Neuronal stem cell (in vitro differentiated cells): ENCODE data around the gene DEUP1.
"Not testable (repeated sequence)": the region's sequence is repeated elsewhere in the genome, so short reads cannot be mapped to it uniquely, and the experiment has no call there.

Source experiments
- DNase-seq: peaks from one replicate; pipeline ENCODE4 v3.0.0-alpha.2; 2013; ENCODE audit warnings: low spot score
- H2AFZ ChIP-seq: one replicate; pipeline ENCODE4 v1.6.1; 2013; ENCODE audit warnings: mild to moderate bottlenecking, low read length, inconsistent platforms
- H2AK5ac ChIP-seq: 2 replicates; pipeline ENCODE4 v1.6.1; 2013; ENCODE audit warnings: low read depth, mild to moderate bottlenecking, inconsistent platforms, low read length, moderate library complexity, mixed read lengths
- H2BK120ac ChIP-seq: 2 replicates; pipeline ENCODE4 v1.6.1; 2013; ENCODE audit warnings: low read depth, mild to moderate bottlenecking, inconsistent platforms, low read length, moderate library complexity, mixed read lengths
- H2BK12ac ChIP-seq: one replicate; pipeline ENCODE4 v1.6.1; 2013; ENCODE audit warnings: low read length, inconsistent platforms
- H2BK15ac ChIP-seq: 2 replicates; pipeline ENCODE4 v1.6.1; 2013; ENCODE audit warnings: mild to moderate bottlenecking, low read length, inconsistent platforms, mixed read lengths
- H2BK5ac ChIP-seq: one replicate; pipeline ENCODE4 v1.6.1; 2013; ENCODE audit warnings: inconsistent platforms, mild to moderate bottlenecking, low read length, moderate library complexity
- H3K14ac ChIP-seq: one replicate; pipeline ENCODE4 v1.6.1; 2013; ENCODE audit warnings: low read length, inconsistent platforms
- H3K18ac ChIP-seq: 2 replicates; pipeline ENCODE4 v1.6.1; 2013; ENCODE audit warnings: low read length, inconsistent platforms
- H3K23ac ChIP-seq: 2 replicates; pipeline ENCODE4 v1.6.1; 2013; ENCODE audit warnings: low read depth, mild to moderate bottlenecking, mixed read lengths, low read length, inconsistent platforms; ENCODE audit not compliant: poor library complexity
- H3K27ac ChIP-seq: replicated peaks from 3 replicates; pipeline ENCODE4 v1.5.1; 2013; ENCODE audit warnings: low read length, inconsistent platforms
- H3K27me3 ChIP-seq, 3 experiments: 2 replicates each; pipeline ENCODE4 v1.6.1; 2013; ENCODE audit warnings: low read length in 3 of 3, mild to moderate bottlenecking in 2 of 3, inconsistent platforms in 1 of 3, low read depth in 1 of 3, mixed read lengths in 1 of 3, moderate library complexity in 1 of 3; ENCODE audit not compliant: control insufficient read depth in 3 of 3, insufficient read depth in 3 of 3
- H3K36me3 ChIP-seq, 2 donors: replicated peaks in 1 of 2; 2 replicates each; pipeline ENCODE4 v1.6.1; 2013; ENCODE audit warnings: low read length in 2 of 2; ENCODE audit not compliant: control insufficient read depth in 2 of 2, insufficient read depth in 2 of 2
- H3K4ac ChIP-seq: 2 replicates; pipeline ENCODE4 v1.6.1; 2013; ENCODE audit warnings: inconsistent platforms, mild to moderate bottlenecking, low read length, moderate library complexity
- H3K4me1 ChIP-seq, 2 donors: 1 replicate in 1 of 2; 2 replicates in 1 of 2; pipeline ENCODE4 v1.6.1; 2013; ENCODE audit warnings: low read length in 2 of 2, low read depth in 1 of 2; ENCODE audit not compliant: control insufficient read depth in 2 of 2, insufficient read depth in 1 of 2
- H3K4me2 ChIP-seq: one replicate; pipeline ENCODE4 v1.6.1; 2013; ENCODE audit warnings: mild to moderate bottlenecking, low read length, inconsistent platforms; ENCODE audit not compliant: insufficient read depth, poor library complexity, severe bottlenecking
- H3K4me3 ChIP-seq, 2 donors: 2 replicates each; pipeline ENCODE4 v1.5.1; 2013; ENCODE audit warnings: low read length in 2 of 2, mild to moderate bottlenecking in 2 of 2, inconsistent platforms in 1 of 2, moderate library complexity in 1 of 2
- H3K79me1 ChIP-seq: one replicate; pipeline ENCODE4 v1.6.1; 2013; ENCODE audit warnings: low read depth, mild to moderate bottlenecking, inconsistent platforms, low read length, moderate library complexity
- H3K9ac ChIP-seq: one replicate; pipeline ENCODE4 v1.6.1; 2013; ENCODE audit warnings: mild to moderate bottlenecking, low read depth, low read length, inconsistent platforms; ENCODE audit not compliant: poor library complexity
- H3K9me3 ChIP-seq, 2 donors: replicated peaks in 1 of 2; 2 replicates each; pipeline versions ENCODE3 to v1.6.1; 2013; ENCODE audit warnings: low read length in 2 of 2, mild to moderate bottlenecking in 2 of 2, inconsistent platforms in 1 of 2, low read depth in 1 of 2, mixed read lengths in 1 of 2, moderate library complexity in 1 of 2; ENCODE audit not compliant: control insufficient read depth in 2 of 2, insufficient read depth in 1 of 2
- H4K8ac ChIP-seq: one replicate; pipeline ENCODE4 v1.6.1; 2013; ENCODE audit warnings: low read depth, mild to moderate bottlenecking, inconsistent platforms, low read length, moderate library complexity
- H4K91ac ChIP-seq: one replicate; pipeline ENCODE4 v1.6.1; 2013; ENCODE audit warnings: low read length, low read depth, mild to moderate bottlenecking, inconsistent platforms; ENCODE audit not compliant: poor library complexity
- WGBS, 2 donors: extraction: QIAGEN DNeasy Blood & Tissue Kit; methylation state at CpG; one replicate each; pipeline ENCODE4 v1.1.7; 2013; ENCODE audit warnings: missing lambda C conversion rate in 2 of 2, mixed read lengths in 1 of 2; ENCODE audit not compliant: insufficient read length in 2 of 2, insufficient replicate concordance in 1 of 2; ENCODE audit errors: extremely low coverage in 2 of 2; 5-methylcytosine and 5-hydroxymethylcytosine counted together

Gene DEUP1

DNA sequence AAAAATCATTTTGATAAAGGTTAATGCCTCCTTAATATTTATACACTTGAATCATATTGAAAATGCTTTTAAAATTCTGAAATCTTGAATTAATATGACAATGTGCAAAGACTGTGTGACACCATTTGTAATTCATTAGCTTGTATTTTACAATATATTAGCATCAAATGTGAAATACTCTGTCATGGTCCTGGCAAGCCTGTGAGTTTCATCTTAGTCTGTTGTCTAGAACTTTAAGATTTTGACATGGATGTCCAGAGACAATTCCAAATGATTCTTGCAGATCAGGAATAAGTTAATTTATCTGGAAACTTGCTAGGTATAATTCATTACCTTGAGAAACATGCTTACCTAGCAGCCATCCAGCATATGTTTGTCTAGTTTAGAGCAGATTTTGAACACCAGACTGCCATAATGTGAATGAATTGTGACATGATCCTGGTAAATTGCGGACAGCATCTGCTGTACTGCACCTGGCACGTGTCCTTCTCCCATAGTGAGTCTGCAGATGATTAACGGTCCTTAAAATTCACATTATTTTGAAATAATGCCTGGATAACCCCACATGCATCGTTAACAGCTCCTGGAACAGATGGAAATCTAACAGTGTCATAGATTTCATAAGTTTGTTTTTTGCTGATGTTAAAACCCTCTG lies 34.5 kb upstream of the DEUP1 start:
- Histone ChIP-seq H3K18ac (no peak overlapping the region), H4K91ac (no peak overlapping the region), H4K8ac (no peak overlapping the region), H3K27me3 (no peaks in the 10 kb centered on the region), H3K27ac (no peak overlapping the region), H2BK120ac (no peak overlapping the region), H3K79me1 (no peaks in the 10 kb centered on the region), H3K14ac (no peak overlapping the region), H3K23ac (no peak overlapping the region), H3K4me3 (no peak overlapping the region), H3K36me3 (no peaks in the 10 kb centered on the region), H3K4me1 (peaks cover 6 to 8% of the 10 kb centered on the region in 2 donors), H2AFZ (no peak overlapping the region), H3K9me3 (no peaks in the 10 kb centered on the region), H2BK12ac (no peak overlapping the region), H3K9ac (no peak overlapping the region), H2AK5ac (no peak overlapping the region), H3K4me2 (no peak overlapping the region), H3K4ac (no peak overlapping the region), H2BK5ac (no peak overlapping the region), H2BK15ac (no peak overlapping the region)
- no peak for DNase-seq
- WGBS, 2 donors = no CpG with 5 or more reads among the region's 4 CpGs

DNA sequence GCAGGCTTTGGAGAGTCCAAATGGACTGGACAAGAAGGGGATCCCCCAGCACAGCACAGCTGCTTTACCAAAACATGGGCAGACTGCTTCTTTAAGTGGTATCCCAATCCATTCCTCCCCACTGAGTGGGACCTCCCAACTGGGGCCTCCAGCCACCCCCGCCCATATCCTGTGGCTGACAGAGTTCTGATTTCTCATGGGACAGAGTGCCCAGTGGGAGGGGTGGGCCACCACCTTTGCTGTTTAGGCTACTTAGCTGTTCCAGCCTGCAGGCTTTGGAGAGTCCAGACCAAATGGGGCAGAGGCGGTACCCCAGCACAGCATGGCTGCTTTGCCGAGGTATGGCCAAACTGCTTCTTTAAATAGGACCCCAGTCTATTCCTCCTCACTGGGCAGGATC lies 26.9 kb upstream of the DEUP1 start:
- Histone ChIP-seq H2BK5ac (no peak overlapping the region), H2AK5ac (no peak overlapping the region), H2BK15ac (no peak overlapping the region), H3K9ac (no peak overlapping the region), H3K4me1 (no peaks in the 10 kb centered on the region), H4K8ac (no peak overlapping the region), H3K23ac (no peak overlapping the region), H3K4ac (no peak overlapping the region), H3K18ac (peak overlapping the region; percentile 27), H2BK12ac (peak overlapping the region; percentile 41), H3K27me3 (no peaks in the 10 kb centered on the region), H2AFZ (no peak overlapping the region), H3K4me3 (no peak overlapping the region), H4K91ac (no peak overlapping the region), H2BK120ac (no peak overlapping the region), H3K79me1 (no peaks in the 10 kb centered on the region), H3K14ac (no peak overlapping the region), H3K9me3 (peaks cover 0 to 5% of the 10 kb centered on the region in 2 donors), H3K27ac (no peak overlapping the region), H3K4me2 (no peak overlapping the region), H3K36me3 (no peaks in the 10 kb centered on the region)
- WGBS, 2 donors = no CpG with 5 or more reads among the region's 3 CpGs
- DNase-seq = no peak

DNA sequence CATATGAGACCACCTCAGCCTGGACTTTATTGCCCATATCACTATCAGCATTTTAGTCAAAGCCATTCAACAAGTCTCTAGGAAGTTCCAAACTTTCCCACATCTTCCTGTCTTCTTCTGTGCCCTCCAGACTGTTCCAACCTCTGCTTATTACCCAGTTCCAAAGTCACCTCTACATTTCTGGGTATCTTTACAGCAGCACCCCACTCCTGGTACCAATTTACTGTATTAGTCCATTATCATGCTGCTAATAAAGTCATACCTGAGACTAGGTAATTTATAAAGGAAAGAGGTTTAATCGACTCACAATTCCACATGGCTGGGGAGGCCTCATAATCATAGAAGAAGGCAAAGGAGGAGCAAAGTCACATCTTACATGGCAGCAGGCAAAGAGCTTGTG lies 16.1 kb upstream of the DEUP1 start:
- not testable (repeated sequence) for H2AK5ac ChIP-seq, H3K14ac ChIP-seq, H3K4ac ChIP-seq, H4K8ac ChIP-seq, DNase-seq, H3K23ac ChIP-seq, H2BK120ac ChIP-seq, H3K4me1 ChIP-seq, H3K4me2 ChIP-seq, H3K9me3 ChIP-seq, H2BK15ac ChIP-seq, H4K91ac ChIP-seq, H3K9ac ChIP-seq, H3K27ac ChIP-seq, H3K79me1 ChIP-seq, H2AFZ ChIP-seq, H3K18ac ChIP-seq, H2BK5ac ChIP-seq, H3K4me3 ChIP-seq, H2BK12ac ChIP-seq, H3K36me3 ChIP-seq, H3K27me3 ChIP-seq
- no CpG with 5 or more reads among the region's 1 CpG for WGBS, 2 donors

DNA sequence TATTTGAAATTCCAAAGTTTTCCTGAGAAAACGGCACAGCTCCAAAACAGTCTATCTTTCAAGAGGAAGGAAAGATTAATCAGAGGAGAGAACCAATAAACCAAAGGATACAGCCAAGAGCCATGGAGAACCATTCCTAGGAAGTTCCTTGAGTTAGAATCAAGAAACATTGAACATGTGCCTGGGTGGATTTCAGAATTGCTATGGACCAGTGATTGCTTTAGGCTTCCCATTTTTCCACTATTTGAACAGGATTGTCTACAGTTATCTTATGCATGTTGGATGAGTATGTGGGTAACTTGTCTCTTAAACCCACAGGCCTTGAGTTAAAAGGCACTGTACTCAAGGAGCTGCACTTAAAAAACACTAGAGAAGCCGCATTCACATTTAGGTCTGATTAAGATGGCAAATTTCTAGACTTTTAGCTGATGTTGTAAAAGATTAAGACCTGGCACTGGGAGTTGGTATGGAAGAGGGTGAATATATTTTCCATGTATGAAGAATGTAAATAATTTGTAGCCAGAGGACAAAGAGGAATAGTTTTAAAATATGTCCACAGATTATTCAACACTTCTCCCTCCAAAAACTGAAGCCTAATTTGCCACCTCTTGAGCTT lies 11.2 kb upstream of the DEUP1 start:
- Histone ChIP-seq H3K27me3 (no peaks in the 10 kb centered on the region), H2BK15ac (no peak overlapping the region), H3K79me1 (no peaks in the 10 kb centered on the region), H2AK5ac (no peak overlapping the region), H2BK120ac (no peak overlapping the region), H3K4me3 (no peak overlapping the region), H3K14ac (no peak overlapping the region), H4K8ac (no peak overlapping the region), H4K91ac (no peak overlapping the region), H3K4me2 (no peak overlapping the region), H2BK12ac (no peak overlapping the region), H3K9ac (no peak overlapping the region), H3K18ac (no peak overlapping the region), H3K23ac (no peak overlapping the region), H3K27ac (no peak overlapping the region), H2AFZ (no peak overlapping the region), H3K9me3 (peaks cover 2 to 5% of the 10 kb centered on the region in 2 donors), H3K4ac (no peak overlapping the region), H3K4me1 (no peaks in the 10 kb centered on the region), H3K36me3 (no peaks in the 10 kb centered on the region), H2BK5ac (no peak overlapping the region)
- DNase-seq = no peak
- WGBS, 2 donors = no CpG with 5 or more reads among the region's 2 CpGs
